Measurements from ENCODE around the gene ADARB2.
"Not testable (repeated sequence)": the region's sequence is repeated elsewhere in the genome, so short reads cannot be mapped to it uniquely, and the experiment has no call there.

Gene ADARB2

GRCh38 chr10:1643161-1643907 is 94.0 kb downstream of the ADARB2 start:
- DNase-seq (ENCODE audit: low read depth in 3 of 3) = peak in 1 of 3 experiments; percentile 6

DNA sequence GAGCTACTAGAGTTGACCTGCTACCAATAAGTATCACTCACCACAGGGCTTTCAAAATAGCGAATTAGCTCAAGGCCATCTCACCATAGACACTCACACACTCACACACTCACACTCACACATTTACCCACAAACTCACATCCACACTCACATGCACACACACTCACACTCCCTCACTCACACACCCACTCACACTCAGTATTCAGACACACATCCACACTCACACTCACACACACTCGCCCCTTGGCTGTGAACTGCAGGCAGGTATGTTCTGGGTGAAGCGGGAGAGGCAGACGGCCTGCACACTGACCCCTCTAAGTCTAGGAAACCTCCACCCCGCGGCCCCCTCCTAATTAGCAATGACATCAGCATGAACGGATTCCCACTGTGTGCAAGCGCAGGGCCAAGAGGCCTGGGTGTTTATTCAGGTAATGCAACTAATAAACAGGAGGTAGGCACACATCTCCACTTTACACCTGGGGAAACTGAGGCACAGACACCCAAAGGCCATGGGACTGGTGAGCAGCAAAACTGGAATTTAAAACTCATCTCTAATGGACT is 94.6 kb downstream of the ADARB2 start:
- DNase-seq (ENCODE audit: low read depth in 3 of 3) = no peak

DNA sequence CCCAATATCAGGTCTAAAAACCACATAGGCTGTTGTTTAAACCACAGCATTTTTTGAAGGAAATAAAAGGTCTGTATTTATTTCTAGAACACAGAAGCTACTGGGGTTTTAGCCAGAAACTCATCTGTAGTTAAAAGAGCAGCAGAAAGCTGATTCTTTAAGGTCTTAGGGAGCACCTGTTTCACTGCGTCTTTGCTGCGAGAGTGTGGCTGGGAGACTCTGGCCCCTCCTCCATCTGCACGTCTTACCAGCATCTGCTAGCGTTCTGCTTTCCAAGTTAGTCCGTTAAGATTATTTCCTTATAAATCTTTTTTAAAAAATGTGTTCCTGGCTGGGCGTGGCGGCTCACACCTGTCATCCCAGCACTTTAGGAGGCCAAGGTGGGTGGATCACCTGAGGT is 95.9 kb downstream of the ADARB2 start:
- DNase-seq (ENCODE audit: low read depth in 3 of 3) = no peak

DNA sequence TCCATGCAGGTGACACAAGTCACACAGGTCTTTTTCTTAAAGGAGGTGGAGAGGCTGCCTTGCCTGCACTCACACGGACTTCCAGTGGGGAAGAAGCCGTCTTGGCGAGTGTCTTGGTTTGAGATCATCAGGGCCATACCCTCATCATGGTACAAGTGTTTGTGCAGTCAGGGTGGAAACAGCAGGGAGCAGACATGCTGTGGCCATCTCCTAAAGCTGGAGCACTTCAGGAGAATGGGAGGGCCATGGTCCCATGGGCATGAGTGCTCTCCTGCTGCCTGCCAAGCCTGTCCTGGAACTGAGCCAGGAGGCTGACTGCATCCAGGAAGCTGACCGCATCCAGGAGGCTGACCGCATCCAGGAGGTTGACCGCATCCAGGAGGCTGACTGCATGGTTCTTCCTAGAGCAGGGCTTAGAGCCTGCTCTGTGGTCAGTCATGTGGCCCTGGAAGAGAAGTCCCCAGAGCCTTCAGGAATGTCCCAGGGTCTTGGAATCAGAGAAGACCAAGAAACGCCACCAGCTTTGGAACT is 98.4 kb downstream of the ADARB2 start:
- DNase-seq (ENCODE audit: low read depth in 3 of 3) = no peak

GRCh38 chr10:1635340-1635739 is 102.0 kb downstream of the ADARB2 start:
- DNase-seq (ENCODE audit: low read depth in 3 of 3) = no peak

DNA sequence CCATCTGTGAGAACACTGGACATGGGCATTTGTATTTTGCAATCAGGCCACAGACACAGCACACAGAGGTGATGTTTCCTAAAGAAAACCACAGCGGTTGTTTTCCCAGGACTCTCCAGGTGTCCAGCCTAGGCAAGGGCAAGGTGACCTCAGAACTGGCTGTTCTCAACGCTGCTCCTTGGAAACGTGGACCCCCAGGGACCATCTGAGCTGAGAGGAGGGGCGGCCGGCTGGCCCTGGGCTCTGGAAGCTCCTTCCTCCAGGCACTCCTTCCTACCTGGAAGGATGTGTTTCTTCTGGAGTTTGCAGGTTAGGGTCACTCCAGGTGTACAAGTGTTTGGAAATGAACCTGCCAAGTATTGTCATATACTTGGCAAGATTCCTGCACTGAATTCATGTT is 103.1 kb downstream of the ADARB2 start:
- no peak for DNase-seq (ENCODE audit: low read depth in 3 of 3)

GRCh38 chr10:1633783-1634182 is 103.5 kb downstream of the ADARB2 start:
- no peak for DNase-seq (ENCODE audit: low read depth in 3 of 3)

DNA sequence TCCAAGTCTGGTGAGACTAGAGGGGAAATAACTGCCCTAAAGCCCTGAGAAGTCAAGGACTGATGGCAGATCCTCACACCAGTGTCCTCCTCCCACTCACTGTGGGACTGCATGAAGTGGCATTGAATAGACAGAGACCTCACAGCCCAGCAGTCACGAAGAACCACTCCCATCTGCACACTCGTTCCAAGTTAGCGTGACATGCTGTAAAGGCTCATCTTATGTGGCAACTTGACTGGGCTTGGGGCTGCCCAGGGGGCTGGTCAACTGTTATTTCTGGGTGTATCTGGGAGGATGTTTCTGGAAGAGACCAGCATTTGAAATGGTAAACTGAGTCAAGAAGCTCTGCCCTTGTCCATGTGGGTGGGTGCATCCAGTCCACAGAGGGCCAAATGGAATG is 104.7 kb downstream of the ADARB2 start:
- DNase-seq (ENCODE audit: low read depth in 3 of 3) = no peak

- no peak for DNase-seq (ENCODE audit: low read depth in 3 of 3)
These were observed 105.2 kb downstream of the ADARB2 start for GRCh38 chr10:1632141-1632540.

GRCh38 chr10:1631282-1631681 is 106.0 kb downstream of the ADARB2 start:
- DNase-seq (ENCODE audit: low read depth in 3 of 3) = no peak

DNA sequence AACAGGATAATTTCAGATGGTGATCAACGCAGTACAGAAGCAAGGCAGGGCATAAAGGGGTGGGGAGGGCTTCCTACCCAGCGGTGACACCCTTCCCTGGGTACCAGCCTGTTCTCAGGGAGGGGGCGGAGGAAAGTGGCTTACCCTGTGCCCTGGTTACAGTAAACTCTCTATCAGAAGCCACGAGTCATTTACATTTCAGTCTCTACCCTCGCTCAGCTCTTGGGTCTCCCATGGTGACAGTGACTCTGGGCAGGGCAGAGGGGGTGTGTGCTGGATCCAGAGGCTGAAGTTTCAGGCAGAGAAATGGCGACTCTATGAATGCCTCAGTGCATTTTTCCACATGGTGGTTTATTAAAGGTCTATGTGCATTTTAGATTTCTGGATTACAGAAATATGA is 107.0 kb downstream of the ADARB2 start:
- no peak for DNase-seq (ENCODE audit: low read depth in 3 of 3)

DNA sequence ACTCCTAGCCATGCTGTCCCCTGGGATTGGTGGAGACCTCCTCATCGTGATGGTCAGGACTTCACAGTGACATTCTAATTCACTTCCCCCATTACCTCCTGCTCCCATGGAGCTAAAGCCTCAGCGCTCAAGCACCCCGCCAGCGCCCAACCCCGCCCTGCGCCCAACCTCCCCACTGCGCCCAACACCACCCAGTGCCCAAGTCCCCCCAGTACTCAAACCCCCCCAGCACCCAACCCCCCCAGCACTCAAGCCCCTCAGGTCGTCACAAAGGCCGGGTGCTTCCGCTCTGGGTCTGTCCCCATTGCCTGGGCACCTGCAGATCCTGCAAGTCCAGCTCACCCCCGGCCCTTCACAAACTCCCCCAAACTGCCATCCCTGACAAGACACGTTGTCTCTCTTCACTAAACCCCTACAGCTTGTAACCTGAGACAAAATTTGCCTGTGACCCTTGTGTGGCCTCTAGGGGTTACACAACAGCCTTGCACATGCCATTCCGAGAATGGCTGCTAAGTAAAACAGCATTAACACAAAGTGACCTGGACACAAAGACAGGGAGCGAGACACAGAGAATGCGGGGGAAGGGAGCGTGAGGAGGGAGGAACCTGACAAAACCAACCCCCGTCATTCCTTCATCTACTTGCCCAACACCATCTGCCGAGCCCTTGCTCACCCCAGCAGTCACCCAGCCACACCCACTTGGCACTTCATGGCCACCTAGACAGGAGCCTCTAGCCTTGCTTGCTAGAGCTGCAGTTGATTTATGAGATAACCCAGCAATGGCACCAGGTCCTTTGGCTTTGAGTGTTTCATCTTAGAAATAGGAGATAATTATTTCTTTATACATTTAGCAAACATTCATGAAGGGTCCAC is 107.8 kb downstream of the ADARB2 start:
- DNase-seq (ENCODE audit: low read depth in 3 of 3) = no peak

- no peak for DNase-seq (ENCODE audit: low read depth in 3 of 3)
These were observed 108.6 kb downstream of the ADARB2 start for GRCh38 chr10:1628757-1629156.

DNA sequence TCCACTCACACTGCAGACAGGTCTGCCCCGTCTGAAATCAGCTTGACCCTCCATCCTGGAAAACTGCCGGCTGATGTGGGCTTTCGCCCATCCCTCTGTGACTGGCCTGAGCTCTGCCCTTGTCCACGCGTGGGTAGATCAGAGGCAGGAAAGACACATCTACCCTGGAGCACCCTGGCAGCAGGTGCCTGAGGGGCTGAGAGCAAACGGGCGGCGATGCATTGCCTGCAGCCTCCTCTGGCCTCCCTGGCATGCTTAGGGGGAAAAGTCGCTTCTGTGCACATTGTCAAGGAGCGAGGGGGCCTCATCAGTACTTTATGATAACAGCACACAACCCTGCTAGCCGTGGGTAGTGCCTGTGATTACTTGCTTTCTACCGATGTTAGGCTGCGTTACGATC is 109.4 kb downstream of the ADARB2 start:
- DNase-seq (ENCODE audit: low read depth in 3 of 3) = no peak

- DNase-seq (ENCODE audit: low read depth in 3 of 3) = no peak
These were observed 110.5 kb downstream of the ADARB2 start for GRCh38 chr10:1626835-1627234.

- DNase-seq (ENCODE audit: low read depth in 3 of 3) = no peak
These were observed 110.9 kb downstream of the ADARB2 start for GRCh38 chr10:1626410-1626809.

DNA sequence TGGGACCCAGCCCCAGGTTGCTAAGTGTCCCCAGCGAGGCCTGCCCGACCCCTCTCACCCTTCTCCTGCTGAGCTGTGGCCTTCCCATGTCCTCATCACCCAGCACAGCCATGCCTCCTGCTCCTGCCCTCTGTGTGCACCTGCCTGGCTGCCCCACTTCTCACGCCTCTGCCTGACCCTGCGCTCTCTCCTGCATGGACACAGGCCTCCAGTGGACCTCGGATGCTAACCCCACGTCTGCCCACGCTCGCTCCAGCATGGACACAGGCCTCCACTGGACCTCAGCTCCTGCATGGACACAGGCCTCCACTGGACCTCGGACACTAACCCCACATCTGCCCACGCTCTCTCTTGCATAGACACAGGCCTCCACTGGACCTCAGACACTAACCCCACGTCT is 111.6 kb downstream of the ADARB2 start:
- DNase-seq (ENCODE audit: low read depth in 3 of 3) = no peak

- no peak for DNase-seq (ENCODE audit: low read depth in 3 of 3)
These were observed 112.2 kb downstream of the ADARB2 start for GRCh38 chr10:1625079-1625478.

DNA sequence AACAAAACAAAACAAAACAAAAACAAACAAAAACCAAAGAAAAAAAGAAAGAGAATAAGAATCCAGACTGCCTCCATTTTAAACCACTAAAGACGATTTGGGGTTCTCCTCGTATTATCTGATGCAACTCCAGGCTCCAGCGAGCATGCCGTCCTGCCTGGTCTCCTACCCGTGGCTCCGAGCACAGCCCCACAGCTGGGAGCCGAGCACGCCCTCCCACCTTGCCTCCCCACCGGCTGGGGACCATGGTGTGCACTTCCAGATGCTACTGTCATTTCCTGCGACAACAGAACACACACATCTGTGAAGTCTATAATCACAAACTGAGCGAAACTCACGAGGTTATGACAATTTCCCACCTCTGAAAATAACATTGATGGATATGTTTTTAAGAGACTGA is 113.1 kb downstream of the ADARB2 start:
- DNase-seq (ENCODE audit: low read depth in 3 of 3) = no peak

GRCh38 chr10:1620803-1621202 is 116.5 kb downstream of the ADARB2 start:
- no peak for DNase-seq (ENCODE audit: low read depth in 3 of 3)

- not testable (repeated sequence) for DNase-seq (ENCODE audit: low read depth in 3 of 3)
These were observed 119.7 kb downstream of the ADARB2 start for GRCh38 chr10:1617376-1618317.
